ENCODE data around the gene C12orf57.
"Not testable (repeated sequence)": the region's sequence is repeated elsewhere in the genome, so short reads cannot be mapped to it uniquely, and the experiment has no call there.

Gene C12orf57, protein sequence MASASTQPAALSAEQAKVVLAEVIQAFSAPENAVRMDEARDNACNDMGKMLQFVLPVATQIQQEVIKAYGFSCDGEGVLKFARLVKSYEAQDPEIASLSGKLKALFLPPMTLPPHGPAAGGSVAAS

DNA sequence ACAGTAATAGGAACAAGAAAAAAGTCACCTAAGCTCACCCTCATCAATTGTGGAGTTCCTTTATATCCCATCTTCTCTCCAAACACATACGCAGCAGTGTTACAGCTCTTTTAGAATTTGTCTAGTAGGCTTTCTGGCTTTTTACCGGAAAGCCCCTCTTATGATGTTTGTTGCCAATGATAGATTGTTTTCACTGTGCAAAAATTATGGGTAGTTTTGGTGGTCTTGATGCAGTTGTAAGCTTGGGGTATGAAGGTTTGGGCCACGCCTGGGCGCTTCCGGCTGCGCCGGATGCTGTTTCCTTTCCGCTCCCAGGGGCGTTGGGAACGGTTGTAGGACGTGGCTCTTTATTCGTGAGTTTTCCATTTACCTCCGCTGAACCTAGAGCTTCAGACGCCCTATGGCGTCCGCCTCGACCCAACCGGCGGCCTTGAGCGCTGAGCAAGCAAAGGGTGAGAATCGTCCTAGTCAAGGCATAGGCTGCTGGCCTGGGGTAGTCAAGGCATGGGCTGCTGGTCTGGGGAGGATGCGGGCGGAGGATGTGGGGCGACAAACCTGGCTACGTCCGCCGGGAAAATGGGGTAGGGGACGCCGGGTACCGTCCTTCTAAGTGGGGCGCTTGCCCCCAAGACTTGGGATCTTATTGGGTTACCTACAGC lies at the start of gene C12orf57, which contains the start of gene RNU7-1:
Gene C12orf57, plus strand, starts transcription at position 301 of the 659 bp plus-strand sequence. Its CDS starts 100 bp downstream, at position 401.
Gene RNU7-1, plus strand, starts transcription at position 95 of the 659 bp plus-strand sequence.
- peak; percentile 98 for DNase-seq

DNA sequence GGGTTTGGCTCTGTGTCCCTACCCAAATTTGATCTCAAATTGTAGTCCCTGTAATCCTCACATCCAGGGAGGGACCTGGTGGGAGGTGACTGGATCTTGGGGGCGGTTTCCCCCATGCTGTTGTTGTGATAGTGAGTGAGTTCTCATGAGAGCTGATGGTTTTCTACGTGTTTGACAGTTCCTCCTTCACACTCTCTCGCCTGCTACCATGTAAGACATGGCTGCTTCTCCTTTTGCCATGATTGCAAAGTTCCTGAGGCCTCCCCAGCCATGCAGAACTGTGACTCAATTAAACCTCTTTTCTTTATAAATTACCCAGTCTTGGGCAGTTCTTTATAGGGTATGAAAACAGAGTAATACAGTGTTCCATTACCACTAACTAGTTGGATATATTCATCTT lies 49.5 kb upstream of the C12orf57 start:
- no peak for DNase-seq

DNA sequence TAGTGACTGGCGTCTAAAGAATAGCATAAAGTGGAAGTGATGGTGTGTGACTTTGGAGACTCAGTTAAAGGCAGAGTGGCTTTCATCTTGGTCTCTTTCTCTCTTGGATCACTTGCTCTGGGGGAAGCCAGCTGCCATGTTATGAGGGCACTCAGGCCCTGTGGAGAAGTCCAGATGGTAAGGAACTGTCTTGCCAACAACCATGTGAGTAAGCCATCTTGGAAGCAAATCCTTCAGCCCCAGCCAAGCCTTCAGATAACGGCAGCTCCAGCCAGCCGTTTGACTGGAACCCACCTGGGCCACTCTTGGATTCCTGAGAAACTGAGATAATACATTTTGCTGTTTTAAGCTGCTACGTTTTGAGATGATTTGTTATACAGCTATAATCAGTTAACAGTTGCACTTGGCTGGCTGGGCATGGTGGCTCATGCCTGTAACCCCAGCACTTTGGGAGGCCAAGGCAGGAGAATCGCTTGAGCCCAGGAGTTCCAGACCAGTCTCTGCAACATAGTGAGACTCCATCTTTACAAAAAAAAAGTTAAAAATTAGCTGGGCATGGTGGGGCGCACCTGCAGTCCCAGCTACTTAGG lies 46.9 kb upstream of the C12orf57 start:
- DNase-seq, result no peak

DNA sequence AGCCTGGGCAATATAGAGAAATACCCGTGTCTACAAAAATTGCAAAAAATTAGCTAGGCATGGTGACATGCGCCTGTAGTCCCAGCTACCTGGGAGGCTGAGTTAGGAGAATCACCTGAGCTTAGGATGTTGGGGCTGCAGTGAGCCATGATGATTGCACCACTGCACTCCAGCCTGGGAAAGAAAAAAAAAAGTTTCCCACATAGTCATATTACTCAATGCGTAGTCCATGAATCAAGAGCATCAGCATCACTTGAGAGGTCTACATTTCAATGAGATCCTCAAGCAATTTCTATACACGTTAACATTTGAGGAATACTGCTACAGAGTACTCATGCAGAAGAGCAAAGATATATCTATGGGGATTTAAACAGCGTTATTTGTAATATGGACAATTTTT lies 44.4 kb upstream of the C12orf57 start:
- no peak for DNase-seq

DNA sequence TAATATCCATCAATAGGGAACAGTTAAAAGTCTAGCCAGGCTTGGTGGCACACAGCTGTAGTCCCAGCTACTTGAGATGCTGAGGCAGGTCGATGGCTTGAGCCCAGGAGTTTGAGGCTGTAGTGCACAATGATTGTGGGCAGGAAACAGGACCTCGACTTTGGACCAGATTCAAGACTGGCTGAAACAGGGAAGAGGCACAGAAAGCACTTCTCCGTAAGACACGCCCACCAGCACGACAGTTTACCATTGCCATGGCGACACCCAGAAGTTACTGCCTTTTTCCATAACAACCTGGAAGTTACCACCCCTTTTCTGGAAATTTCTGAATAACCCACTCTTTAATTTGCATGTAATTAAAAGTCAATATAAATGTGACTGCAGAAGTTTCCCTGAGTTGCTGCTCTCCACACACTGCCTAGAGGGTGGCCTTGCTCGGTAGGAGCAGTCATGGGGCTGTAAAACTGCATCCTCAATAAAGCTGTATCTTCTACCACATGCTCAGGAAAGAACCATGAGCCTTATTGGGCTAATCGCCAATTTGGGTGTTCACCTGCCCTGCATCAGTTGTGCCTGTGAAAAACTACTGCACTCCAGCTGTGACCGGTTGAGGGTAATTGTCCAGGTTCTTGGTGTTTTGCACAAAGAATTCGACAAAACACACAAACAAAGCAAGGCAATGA lies 43.8 kb upstream of the C12orf57 start:
- peak; percentile 75 for DNase-seq

DNA sequence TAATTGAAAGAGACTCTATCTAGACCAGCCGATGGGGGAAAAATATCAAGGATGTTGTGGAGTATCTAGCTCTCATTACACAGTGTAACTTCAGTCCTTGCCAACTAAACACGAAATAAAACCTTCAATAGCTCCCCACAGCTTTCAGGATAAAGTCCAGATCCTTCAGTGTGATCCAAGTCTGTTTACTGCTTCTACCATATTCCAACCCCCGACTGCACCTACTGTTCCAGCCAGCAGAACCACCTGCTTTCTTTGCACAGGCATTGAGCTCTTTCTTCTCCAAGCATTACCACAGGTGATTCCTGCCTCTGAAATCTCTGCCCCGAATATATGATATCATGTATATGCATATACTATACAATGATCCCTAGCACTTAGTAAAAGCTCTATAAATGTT lies 41.4 kb upstream of the C12orf57 start:
- no peak for DNase-seq

DNA sequence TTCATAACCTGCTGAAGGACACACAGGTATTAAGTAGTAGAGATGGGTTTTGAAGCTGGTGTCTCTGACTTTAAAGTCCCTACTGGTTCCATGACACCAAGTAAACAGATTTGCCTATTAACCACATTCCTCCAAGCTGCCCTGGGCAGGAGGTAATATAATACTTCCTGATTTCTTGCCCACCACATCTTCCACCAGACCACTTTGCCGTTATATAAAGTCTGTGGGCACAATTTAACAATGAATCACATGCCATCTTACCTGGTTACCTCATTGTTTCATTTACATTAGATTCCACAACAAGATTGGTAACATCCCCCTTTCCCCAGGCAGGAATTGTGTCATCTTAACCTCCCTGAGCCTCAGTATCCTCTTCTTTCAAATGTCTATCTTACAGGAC lies 40.1 kb upstream of the C12orf57 start:
- peak; percentile 60 for DNase-seq

DNA sequence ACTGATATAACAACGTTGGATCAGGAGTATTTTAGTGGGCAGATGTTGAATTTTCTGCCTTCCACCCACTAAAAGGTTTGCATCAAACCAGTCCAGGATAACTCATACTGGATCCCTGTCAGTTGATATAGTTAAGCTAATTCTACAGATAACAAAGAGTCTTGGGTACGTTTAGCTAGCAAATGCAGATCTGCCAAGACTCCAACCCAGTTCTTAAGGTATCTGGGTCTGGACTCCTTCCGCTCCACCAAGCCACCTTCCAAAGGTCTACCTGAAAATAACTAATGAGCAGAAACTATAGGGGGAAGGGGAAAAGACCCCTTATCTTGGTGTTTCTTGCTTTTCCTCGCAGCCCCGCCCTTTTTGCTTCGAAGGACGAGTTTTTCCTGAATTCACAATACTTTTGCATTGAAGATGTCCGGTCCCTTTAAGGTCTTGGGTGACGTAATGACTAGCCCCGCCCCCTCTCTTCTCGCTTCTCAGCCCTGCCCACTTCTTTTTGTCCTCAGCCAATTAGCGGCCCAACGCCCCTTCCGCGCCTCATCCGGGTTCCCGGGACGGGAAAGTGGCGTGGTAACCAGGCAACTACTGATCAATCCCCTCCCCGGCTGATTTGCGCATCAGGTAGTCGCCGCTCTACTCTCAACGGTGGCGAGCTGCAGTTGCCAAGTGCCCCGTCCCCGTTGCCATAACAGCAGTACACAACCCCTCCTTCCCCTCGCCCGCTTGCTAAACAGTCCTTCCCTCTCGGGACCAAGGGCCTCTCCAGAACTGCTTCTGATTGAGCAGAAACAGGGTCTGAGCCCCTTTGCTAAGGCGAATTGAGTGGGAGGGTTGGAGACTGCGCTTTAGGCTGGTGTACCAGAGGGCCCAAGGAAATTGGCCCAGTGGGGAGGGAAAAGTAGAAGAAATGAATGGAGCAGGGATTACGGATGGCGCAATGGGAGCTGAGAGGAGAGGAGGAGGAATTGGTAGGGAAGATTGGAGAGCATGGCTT lies 39.2 kb upstream of the C12orf57 start, which contains the start of gene LRRC23:
Gene LRRC23, plus strand, starts transcription at position 543 of the 997 bp plus-strand sequence. CDS start 812 bp downstream, outside the sequence.
- DNase-seq, result peak; percentile 100

DNA sequence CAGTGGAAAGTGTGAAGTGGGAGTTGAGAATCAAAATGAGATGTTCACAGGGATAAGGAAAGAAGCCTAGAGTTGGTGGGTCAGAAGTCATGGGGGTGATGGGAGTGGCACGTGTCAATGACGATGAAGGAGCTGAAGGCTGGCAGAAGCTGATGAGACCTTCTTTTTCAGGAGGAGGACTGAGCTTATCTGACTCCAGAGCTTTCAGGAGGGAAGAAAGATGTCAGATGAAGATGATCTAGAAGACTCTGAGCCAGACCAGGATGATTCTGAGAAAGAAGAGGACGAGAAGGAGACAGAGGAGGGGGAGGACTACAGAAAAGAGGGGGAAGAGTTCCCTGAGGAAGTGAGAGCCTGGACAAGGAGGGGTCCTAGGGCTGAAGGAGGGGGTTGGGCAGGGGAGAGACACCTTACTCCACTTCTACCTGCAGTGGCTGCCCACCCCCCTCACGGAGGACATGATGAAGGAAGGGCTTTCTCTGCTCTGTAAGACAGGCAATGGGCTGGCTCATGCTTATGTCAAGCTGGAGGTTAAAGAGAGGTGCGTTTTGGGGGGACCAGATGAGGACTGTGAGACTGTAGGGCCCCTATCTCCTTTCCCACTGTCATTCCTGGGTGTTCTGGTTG lies 38.3 kb upstream of the C12orf57 start:
- no peak for DNase-seq

DNA sequence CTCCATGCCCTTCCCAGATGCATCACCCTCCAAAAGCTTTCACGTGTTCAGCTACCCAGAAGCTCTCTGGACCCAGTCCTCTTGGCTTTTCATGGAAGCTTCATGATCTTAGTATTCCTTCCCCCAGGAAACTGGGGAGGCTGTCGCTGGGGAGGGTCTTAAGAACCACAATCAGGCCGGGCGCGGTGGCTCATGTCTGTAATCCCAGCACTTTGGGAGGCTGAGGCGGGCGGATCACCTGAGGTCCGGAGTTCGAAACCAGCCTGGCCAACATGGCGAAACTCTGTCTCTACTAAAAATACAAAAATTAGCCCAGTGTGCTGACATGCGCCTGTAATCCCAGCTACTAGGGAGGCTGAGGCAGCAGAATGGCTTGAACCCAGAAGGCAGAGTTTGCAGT lies 35.7 kb upstream of the C12orf57 start:
- not testable (repeated sequence) for DNase-seq

DNA sequence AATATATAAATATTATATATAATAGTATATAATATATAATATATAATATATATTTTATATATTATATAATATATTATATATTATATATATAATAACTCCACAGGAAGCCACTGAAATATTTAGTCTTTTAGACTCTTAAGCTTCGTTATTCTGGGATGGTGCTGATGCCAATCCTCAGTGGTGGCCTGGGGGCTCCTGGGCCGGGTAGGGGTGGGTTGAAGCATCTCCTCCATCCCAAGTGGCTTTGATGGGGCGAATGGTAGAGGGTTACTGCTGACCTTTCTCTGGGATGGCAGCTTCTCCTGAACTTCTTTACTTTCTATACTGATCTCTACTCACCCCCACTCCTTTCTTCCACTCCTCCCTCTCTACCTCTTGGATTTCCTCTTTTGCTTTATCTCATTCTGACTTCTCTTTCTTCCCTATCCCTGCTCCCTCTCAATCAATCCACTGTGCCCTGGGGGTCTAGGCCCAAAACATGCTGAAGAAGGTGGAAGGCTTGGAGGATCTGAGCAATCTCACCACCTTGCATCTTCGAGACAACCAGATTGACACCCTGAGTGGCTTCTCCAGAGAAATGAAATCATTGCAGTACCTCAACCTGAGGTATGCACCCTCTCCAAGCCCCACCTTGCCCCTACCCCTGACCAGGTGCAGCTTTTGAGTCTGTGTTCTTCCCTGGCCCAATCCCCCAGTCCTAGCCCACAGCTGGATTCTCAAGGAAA lies 34.2 kb upstream of the C12orf57 start:
- no peak for DNase-seq

DNA sequence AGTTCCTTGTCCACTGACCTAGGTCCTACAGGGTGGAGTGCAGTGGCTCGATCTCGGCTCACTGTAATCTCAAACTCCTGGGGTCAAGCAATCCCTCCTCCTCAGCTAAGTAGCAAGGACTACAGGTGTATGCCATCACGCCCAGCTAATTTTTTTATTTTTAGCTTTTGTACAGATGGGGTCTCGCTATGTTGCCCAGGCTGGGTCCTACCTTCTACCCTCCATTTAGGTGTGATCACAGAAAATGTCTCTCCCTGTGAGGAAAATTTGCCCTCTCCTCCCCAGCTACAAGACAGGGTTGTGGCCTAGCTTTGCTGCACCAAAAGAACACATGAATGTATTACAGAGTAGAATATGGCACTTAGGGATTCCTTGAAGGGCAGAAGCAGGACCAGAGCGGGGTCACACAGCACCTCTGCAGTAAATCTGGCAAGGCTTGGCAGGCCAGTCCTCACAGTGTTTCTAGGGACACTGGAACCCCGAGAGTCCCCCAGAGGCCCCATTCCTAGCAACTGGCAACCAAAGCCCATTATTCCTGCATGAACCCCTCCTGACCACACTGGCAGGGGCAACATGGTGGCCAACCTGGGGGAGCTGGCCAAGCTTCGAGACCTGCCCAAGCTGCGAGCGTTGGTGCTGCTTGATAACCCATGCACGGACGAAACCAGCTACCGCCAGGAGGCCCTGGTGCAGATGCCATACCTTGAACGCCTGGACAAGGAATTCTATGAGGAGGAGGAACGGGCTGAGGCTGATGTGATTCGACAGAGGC lies 31.5 kb upstream of the C12orf57 start:
- no peak for DNase-seq

DNA sequence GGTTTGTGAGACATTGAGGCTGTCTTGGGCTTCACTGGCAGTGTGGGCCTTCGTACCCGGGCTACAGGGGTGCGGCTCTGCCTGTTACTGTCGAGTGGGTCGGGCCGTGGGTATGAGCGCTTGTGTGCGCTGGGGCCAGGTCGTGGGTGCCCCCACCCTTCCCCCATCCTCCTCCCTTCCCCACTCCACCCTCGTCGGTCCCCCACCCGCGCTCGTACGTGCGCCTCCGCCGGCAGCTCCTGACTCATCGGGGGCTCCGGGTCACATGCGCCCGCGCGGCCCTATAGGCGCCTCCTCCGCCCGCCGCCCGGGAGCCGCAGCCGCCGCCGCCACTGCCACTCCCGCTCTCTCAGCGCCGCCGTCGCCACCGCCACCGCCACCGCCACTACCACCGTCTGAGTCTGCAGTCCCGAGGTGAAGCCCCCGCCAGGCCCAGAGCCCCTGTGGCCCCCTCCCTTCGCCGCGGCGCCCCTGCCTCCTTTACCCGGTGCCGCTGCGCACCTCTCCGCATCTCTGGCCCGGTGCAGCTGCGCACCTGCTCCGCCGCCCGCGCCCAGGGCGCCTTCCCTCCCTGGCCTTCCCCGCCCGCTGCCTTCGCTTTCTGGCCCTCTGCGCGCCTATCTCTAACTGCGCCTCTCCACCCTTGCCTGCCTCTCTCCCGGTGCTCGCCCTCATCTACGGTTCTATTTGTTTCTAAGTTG lies 29.4 kb upstream of the C12orf57 start, which contains the start of gene ENO2:
Gene ENO2, plus strand, starts transcription at position 335 of the 701 bp plus-strand sequence. CDS start 1,253 bp downstream, outside the sequence.
- peak; percentile 88 for DNase-seq

DNA sequence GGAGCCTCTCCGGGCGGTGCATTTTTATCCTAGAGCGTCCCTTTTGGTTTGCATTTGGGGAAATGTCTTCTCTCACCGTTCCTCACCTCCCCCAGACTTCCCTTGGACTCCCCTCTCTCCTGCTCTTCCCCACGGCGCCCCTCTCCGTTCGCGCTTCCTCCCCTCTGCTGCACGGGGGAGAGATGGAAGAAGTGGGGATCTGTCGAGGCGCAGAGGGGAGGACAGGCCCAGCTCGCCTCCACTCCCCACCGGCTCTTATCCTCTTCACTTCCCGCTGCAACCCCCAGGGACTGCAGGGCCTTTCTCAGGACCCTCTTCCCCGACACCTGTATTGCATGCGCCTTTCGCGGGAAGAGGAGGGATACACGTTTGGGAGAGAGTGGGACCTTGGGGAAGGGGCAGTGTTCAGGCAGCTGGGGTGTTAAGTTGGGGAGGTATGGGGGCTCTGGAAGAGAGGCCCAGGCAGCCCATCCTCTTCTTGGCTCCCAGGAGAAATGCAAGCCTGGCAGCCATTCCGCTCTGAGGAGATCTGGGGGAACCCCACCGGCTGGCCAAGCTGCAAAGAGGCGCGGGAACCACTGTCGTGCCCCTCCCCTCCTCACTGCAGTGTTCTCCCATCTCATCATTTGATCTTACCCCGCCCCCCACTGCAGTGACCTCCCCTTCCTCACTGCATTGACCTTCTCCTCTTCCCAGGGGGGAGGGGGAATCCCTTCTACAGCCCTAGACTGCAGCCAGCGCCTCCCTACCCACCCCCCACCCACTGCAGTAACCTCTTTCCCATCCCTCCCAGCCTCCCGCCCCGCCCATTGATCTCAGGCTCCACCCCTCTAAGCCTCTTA lies 28.7 kb upstream of the C12orf57 start:
- peak; percentile 65 for DNase-seq

DNA sequence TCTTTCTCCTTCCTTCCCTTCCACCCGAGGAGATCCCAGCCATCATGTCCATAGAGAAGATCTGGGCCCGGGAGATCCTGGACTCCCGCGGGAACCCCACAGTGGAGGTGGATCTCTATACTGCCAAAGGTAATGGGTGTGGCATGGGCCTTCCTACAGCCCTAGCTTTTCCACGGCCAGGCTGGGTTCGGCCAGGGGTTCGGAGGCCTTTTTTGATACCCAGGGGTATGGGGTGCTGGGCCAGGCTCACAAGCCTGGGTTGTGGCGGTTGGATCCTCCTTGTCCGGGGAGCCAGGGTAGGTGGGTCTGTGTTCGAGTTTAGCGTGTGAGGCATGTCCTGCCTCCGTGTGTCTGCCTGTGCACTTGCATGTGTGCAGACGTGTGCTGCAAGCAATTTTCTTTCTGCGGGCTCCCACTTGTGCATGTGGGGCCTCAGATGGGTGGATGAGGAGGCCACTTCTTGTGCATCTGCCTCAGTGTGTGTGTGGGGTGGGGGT lies 28.0 kb upstream of the C12orf57 start:
- DNase-seq, result no peak

DNA sequence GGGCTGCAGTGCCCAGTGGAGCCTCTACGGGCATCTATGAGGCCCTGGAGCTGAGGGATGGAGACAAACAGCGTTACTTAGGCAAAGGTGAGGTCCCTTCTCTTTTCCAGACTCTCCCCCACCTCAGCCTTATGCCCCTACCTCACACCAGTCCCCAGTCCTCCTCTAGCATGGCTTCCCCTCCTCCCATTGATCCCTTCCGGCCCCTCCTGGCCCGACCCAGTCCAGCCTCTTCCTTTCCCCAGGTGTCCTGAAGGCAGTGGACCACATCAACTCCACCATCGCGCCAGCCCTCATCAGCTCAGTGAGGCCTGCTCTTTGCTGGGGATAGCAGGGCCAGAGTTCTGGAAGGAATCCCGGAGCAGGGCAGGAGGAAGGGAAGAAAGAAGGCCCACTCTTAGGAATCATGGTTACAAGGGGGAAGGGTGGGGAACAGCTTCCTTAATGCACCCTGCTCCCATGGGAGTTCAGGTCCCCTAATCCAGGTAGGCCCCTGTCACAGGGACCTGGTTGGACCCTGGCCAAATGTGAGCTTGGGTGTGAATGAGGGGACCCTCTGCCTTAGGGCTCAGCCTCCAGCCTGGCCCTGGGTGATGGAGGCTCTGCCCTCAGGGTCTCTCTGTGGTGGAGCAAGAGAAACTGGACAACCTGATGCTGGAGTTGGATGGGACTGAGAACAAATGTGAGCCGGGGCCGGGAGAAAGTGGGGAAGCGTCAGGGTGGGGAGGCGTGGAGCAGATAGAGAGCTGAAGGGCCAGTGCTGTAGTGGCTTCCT lies 27.2 kb upstream of the C12orf57 start:
- DNase-seq, result no peak

DNA sequence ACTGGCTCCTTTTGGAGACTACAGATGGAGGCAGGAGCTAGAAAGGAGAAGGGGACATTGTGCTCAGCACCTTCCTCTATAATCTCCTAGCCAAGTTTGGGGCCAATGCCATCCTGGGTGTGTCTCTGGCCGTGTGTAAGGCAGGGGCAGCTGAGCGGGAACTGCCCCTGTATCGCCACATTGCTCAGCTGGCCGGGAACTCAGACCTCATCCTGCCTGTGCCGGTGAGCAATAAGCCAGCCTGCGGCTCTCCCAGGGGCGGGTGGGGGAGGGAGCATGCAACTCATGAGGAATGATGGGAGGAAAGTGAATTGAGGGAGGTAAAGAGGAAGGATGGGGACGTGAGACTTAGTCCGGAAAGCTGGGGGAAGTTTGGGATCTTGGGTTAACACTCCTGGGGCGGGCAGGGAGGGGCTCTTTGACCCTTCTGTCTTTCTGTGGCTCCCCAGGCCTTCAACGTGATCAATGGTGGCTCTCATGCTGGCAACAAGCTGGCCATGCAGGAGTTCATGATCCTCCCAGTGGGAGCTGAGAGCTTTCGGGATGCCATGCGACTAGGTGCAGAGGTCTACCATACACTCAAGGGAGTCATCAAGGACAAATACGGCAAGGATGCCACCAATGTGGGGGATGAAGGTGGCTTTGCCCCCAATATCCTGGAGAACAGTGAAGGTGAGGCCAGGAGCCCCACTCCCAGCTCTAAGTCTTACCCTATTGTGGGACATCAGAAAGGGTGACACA lies 26.2 kb upstream of the C12orf57 start:
- no peak for DNase-seq
